ENCODE measurements around the gene PLEKHB2.
A peak's percentile ranks its signal among the peaks of the same experiment; 100 is the strongest.
"Not testable (repeated sequence)": the region's sequence is repeated elsewhere in the genome, so short reads cannot be mapped to it uniquely, and the experiment has no call there.

The PLEKHB2 gene

GRCh38 chr2:131093696-131094462, 11.3 kb upstream of the PLEKHB2 start:
- FAIRE-seq: peak; percentile 12

DNA sequence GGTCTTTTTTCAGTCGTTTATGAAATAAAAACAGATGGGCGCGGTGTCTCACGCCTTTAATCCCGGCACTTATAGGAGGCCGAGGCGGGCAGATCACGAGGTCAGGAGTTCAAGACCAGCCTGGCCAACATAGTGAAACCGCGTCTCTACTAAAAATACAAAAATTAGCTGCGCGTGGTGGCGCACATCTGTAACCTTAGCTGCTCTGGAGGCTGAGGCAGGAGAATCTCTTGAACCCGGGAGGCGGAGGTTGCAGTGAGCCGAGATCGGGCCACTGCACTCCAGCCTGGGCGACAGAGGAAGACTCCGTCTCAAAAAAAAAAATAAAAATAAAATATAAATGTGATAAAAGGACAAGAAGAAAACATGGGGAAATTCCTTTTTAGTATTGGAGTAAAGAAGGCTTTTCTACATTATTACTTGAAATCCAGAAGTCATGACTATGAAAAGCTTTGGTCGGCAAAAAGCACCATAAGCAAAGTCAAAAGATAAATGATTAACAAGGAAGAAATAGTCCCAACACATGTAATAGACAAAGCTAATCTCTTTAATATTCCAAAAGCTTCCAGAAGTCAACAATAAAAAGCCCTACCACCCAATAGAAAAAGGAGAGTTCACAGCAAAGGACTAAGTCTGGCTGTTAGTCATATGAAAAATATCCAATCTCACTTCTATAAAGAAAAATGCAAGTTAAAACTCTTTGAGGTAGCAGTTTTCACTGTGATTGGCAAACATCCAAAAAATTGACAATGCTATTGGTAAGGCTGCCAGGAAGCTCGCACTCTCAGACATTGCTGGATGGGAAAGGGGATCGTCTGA, 10.5 kb upstream of the PLEKHB2 start:
- no peak for FAIRE-seq

DNA sequence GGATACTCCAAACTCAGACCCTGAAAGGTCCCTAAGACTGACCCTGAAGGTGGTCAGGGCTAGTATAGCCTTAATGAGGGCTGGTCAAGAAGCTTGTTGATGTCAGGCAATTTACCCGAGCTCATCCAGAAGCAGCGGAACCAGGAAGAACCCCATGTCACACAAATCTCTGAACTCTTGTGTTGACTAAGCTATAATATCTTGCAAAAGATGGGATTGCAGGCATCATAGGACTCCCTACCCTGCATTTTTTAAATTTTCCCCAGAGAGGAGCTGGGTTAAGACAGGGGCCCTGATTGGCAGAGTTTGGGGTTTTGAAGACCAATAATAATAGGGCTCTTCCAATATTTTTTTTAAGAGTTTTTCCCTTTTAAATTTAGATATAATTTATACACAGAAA, 2.0 kb upstream of the PLEKHB2 start:
- FAIRE-seq: no peak

DNA sequence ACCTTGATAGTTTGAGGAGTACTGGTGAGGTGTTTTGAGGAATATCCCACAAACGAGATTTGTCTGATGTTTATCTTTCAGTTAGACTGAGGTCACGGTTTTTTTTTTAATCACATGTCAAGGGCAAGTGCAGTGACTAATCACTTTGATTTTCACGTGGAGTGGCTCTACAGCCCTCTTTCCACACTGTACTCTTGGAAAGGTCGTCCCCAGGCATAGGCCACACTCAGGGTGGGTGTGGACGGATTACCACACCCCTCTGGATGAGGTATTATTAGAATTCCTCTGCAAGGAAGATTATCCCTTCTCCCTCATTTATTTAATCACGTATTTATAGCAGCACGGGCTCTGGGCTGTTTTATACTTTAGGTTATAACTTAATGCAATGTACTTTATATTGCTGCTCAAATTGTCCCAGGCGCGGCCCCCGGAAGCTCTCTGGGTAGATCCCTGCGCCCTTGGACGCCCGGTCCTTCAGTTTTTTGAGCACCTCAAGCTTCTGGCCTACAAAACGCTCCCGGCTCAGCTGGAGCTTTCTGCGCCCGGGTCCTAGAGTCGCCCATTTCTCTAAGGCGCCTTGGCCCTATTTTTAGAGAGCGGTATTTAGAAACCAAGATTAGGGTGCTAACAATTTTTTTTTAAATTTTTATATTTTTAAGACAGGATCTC, 515 bp upstream of the PLEKHB2 start:
- no peak for FAIRE-seq

DNA sequence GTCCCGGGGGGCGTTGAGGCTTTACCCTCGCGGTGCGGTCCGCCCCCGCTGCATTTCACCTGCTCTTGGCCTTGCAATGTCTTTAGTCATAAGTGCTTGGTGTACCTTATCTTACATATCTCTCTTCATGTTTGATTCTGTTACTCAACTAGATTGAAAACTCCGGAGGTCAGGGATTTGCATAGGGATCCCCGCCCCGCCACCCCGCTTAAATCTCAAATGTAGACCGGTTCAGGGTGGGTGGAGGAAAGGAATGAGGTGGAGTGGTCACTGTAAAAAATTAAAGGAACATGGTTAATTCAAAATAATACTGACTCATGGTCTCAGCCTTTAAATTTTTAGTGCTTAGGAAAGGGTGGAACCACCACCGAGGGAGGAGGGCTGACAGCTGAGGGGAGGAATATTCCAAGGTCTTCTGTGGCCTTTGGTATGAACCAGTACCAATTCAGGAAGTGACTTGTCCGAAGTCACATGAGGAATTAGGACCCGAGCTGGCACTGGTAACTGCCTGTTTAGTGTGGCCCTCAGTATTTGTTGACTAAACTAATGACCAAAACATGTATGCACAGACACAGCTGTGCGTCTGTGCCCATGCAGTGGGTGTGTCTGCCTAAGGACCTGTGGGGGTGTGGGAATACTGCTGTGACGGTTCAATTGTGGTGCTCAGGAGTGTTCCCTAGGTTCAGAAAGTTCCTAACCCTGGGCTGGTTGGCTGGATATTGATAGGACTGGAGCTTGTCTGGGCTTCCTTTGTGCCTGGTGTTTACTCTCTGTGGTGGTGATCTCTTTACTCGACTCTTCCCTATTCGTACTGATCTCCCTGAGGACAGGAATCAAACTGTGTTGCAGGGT, 1.0 kb downstream of the PLEKHB2 start:
- FAIRE-seq: no peak

- no peak for FAIRE-seq
Measured at GRCh38 chr2:131112529-131112928, 7.4 kb downstream of the PLEKHB2 start.

- FAIRE-seq: no peak
Measured at GRCh38 chr2:131113566-131114227, 8.6 kb downstream of the PLEKHB2 start.

- FAIRE-seq: not testable (repeated sequence)
Measured at GRCh38 chr2:131114950-131115349, 9.8 kb downstream of the PLEKHB2 start.

DNA sequence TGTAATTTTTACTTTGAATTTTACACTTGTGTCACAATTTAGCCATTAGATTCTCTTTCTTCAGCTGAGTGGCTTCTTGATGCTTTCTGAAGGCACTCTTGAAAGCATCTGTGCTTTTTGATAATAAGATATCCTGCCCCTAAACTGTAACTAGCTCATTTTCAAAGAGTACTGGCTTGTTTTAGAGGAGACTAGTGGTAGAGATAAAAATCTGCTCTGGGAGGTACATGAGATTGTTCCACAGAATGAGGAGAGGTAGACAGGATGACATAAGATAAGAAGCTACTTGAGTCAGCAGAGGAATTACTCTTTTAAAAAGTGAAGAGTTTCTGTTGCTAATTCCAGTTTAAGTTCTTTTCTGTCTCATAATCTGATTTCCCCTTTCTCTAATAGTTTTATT, 10.6 kb downstream of the PLEKHB2 start:
- FAIRE-seq: no peak

- no peak for FAIRE-seq
Measured at GRCh38 chr2:131120815-131121317, 15.7 kb downstream of the PLEKHB2 start.

- no peak for FAIRE-seq
Measured at GRCh38 chr2:131121464-131121863, 16.3 kb downstream of the PLEKHB2 start.

DNA sequence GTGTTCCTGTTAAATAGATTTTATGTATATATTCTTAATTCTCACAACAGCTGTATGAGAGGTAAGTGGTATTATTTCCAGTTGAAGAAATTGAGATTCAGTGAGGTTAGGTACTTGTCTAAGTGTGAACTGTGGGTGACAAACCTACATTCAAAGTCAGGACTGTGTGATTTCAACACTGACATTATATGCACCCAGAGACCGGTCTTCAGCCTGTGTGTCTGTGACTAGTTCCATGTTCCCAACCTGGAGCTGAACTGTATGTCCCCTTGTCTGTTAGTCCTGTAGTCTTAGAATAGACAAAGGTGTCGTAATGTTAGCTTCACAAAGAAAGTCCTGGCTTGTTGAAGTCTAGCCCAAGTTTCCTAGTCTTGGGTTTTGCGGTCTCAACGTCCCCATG, 17.4 kb downstream of the PLEKHB2 start:
- FAIRE-seq: no peak

DNA sequence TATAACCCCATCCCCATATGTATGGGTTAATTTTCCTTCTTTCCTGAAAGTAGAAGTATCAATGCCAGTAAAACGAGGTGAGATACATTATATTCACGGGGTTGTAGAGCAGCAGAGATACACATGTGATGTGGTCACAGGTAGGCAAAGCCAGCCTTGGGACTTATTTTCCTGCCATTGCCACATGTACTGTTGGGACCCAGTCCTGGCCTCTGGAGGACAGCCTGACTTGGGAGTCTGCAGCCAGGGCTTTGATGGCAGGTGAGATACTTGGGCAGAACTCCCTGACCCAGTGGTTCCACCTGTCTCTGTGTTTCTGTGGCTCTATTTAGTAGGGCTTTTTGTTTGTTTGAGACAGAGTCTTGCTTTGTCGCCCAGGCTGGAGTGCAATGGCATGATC, 18.1 kb downstream of the PLEKHB2 start:
- FAIRE-seq: no peak

DNA sequence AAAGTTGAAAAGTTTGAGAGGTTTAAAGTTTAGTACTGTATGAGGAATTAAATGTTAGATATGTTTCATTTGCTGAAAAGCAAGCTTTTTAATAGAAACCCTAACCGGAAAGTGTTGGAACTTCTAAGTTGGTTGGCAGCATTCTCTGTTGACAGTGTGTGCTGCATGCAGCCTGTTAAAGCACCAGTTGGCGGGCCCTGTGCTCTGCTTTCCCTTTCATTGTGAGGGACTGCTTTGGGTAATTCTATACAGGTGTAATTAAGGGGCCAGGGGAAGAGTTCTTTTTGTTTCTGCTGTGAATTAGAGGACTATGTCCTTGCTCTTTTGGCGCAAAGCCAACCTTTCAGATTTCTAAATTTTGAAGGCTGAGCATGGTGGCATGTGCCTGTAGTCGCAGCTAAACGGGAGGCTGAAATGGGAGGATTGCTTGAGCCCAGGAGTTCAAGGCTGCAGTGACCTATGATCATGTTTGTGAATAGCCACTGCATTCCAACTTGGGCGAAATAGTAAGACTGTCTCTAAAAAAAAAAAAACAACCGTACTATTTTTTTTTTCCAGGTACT, 20.1 kb downstream of the PLEKHB2 start:
- FAIRE-seq: no peak

DNA sequence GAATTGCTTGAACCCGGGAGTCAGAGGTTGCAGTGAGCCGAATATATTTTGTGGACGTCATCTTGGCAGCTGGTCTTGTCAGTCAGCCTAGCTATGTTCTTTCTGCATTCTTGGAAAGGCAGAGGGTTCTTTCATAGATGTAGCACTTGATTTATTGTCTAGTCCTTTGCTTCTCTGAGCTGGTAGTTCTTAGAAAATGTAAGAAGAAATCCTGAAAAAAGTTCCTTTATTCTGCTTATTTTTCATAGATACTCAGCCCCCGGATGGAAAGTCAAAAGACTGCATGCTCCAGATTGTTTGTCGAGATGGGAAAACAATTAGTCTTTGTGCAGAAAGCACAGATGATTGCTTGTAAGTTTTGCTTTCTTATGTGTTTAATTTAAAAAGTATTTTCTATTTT, 21.3 kb downstream of the PLEKHB2 start:
- no peak for FAIRE-seq

GRCh38 chr2:131127076-131127475, 21.9 kb downstream of the PLEKHB2 start:
- FAIRE-seq: no peak

- FAIRE-seq: no peak
Measured at GRCh38 chr2:131127981-131128380, 22.8 kb downstream of the PLEKHB2 start.

GRCh38 chr2:131130298-131130596, 25.1 kb downstream of the PLEKHB2 start:
- no peak for FAIRE-seq

DNA sequence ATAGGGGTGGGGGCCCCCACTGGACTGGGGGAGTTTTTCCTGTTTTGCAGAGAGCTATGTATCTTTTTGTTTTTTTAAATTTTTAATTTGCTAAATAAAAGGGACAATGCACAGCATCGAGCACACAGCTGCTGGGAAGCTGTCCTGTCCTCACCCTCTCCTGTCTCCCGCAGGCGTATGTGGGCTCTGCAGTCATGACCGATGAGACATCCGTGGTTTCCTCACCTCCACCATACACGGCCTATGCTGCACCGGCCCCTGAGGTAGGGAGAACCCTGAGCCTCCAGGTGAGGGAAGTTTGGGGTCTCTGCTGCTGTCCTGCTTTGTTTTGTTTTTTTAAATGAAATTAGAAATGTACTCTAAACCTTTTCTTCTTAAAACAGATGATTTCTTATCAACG, 27.6 kb downstream of the PLEKHB2 start:
- no peak for FAIRE-seq

GRCh38 chr2:131140581-131140980, 35.4 kb downstream of the PLEKHB2 start:
- no peak for FAIRE-seq

DNA sequence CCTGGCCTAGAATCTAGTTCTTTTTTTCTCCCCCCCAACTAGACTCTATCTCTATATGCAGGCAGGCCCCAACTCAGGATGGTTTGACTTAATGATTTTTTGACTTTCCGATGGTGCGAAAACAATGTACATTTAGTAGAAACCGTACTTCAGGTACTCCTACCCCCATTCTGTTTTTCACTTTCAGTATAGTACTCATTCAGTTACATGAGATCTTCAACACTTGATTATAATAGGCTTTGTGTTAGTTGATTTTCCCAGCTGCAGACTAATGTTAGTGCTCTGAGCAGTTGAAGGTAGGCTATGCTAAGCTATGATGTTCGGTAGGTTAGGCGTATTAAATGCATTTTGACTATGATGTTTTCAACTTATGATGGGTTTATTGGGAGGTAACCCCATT, 37.7 kb downstream of the PLEKHB2 start:
- FAIRE-seq: no peak

- FAIRE-seq: no peak
Measured at GRCh38 chr2:131143803-131144202, 38.7 kb downstream of the PLEKHB2 start.
